Measurements from ENCODE around the gene MYO1B. TPM values are rescaled to one million over a fixed set of nuclear protein-coding genes. Genes with fewer than 3 reads are reported as not detected.

Gene MYO1B
- total and polyA plus RNA-seq, 2 of the 8 experiments (the other 6 are each of a cell fraction or from before 2014, with no cell fraction given) = 15.5 to 61.2 TPM

DNA sequence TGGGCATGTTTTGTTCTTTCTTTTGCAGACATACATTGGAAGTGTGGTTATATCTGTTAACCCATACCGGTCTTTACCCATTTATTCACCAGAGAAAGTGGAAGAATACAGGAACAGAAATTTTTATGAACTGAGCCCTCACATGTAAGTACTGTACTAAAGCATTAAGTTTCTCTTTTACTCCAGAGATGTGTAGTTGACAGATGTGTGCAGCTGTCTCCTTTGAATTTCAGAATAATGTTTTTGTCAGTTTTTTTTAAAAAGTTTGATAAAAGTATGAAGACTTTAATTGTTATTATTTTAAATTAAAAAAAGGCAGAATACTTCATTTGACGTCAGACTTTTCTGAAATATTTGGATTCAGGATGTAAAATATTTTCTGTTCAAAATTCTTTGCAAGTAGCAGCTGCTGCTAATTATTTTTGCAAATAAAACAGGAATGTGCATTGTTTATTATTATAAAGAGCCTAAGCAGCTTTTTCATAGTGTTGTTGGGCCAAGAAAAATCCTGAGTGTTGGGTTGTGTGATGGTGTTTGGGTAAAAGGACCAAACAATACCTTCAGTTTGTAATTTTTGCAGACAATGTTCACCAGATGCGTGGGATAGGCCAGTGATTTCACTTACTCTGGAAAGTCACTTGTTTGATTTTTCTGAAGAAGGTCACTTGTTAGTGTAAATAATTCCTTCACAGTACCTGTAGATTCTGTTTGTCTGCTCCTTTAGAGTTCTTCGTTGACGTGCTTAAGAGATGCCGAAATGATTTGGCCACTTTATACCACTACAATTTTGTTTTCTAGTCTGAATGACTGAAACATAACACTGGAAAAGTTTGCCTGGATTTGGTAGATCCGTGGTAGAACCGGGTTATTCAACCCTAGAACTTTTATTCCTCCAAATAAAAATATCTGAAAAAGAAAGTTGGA is 51.1 kb downstream of the MYO1B start (continued):
- TF ChIP-seq, protein P1, sequence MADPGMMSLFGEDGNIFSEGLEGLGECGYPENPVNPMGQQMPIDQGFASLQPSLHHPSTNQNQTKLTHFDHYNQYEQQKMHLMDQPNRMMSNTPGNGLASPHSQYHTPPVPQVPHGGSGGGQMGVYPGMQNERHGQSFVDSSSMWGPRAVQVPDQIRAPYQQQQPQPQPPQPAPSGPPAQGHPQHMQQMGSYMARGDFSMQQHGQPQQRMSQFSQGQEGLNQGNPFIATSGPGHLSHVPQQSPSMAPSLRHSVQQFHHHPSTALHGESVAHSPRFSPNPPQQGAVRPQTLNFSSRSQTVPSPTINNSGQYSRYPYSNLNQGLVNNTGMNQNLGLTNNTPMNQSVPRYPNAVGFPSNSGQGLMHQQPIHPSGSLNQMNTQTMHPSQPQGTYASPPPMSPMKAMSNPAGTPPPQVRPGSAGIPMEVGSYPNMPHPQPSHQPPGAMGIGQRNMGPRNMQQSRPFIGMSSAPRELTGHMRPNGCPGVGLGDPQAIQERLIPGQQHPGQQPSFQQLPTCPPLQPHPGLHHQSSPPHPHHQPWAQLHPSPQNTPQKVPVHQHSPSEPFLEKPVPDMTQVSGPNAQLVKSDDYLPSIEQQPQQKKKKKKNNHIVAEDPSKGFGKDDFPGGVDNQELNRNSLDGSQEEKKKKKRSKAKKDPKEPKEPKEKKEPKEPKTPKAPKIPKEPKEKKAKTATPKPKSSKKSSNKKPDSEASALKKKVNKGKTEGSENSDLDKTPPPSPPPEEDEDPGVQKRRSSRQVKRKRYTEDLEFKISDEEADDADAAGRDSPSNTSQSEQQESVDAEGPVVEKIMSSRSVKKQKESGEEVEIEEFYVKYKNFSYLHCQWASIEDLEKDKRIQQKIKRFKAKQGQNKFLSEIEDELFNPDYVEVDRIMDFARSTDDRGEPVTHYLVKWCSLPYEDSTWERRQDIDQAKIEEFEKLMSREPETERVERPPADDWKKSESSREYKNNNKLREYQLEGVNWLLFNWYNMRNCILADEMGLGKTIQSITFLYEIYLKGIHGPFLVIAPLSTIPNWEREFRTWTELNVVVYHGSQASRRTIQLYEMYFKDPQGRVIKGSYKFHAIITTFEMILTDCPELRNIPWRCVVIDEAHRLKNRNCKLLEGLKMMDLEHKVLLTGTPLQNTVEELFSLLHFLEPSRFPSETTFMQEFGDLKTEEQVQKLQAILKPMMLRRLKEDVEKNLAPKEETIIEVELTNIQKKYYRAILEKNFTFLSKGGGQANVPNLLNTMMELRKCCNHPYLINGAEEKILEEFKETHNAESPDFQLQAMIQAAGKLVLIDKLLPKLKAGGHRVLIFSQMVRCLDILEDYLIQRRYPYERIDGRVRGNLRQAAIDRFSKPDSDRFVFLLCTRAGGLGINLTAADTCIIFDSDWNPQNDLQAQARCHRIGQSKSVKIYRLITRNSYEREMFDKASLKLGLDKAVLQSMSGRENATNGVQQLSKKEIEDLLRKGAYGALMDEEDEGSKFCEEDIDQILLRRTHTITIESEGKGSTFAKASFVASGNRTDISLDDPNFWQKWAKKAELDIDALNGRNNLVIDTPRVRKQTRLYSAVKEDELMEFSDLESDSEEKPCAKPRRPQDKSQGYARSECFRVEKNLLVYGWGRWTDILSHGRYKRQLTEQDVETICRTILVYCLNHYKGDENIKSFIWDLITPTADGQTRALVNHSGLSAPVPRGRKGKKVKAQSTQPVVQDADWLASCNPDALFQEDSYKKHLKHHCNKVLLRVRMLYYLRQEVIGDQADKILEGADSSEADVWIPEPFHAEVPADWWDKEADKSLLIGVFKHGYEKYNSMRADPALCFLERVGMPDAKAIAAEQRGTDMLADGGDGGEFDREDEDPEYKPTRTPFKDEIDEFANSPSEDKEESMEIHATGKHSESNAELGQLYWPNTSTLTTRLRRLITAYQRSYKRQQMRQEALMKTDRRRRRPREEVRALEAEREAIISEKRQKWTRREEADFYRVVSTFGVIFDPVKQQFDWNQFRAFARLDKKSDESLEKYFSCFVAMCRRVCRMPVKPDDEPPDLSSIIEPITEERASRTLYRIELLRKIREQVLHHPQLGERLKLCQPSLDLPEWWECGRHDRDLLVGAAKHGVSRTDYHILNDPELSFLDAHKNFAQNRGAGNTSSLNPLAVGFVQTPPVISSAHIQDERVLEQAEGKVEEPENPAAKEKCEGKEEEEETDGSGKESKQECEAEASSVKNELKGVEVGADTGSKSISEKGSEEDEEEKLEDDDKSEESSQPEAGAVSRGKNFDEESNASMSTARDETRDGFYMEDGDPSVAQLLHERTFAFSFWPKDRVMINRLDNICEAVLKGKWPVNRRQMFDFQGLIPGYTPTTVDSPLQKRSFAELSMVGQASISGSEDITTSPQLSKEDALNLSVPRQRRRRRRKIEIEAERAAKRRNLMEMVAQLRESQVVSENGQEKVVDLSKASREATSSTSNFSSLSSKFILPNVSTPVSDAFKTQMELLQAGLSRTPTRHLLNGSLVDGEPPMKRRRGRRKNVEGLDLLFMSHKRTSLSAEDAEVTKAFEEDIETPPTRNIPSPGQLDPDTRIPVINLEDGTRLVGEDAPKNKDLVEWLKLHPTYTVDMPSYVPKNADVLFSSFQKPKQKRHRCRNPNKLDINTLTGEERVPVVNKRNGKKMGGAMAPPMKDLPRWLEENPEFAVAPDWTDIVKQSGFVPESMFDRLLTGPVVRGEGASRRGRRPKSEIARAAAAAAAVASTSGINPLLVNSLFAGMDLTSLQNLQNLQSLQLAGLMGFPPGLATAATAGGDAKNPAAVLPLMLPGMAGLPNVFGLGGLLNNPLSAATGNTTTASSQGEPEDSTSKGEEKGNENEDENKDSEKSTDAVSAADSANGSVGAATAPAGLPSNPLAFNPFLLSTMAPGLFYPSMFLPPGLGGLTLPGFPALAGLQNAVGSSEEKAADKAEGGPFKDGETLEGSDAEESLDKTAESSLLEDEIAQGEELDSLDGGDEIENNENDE (IDR thresholded peaks at IDR 0.05; ENCODE audit: insufficient replicate concordance, low read length) = no peak

Measured in H1 (cell line).